ENCODE results near the gene THAP8.

DNA sequence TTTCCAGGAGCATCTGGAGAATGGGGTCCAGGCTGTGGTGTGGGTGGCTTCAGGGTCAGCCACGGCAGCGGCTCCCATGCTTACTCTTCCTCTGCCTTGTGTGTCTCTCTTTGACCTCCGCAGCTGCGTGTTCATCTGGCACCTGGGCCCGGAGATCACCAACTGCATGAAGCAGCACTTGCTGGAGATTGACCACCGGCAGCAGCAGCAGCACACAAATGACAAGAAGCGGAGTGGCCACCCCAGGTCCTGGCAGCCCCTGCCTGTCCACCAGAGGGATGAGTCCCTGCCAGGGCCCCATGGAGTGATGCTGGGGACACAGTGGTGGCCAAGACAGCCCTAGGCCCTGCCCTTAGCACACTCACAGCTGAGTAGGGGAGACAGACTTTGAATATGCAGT, 38.5 kb upstream of the THAP8 start:
- TF ChIP-seq, protein P1, sequence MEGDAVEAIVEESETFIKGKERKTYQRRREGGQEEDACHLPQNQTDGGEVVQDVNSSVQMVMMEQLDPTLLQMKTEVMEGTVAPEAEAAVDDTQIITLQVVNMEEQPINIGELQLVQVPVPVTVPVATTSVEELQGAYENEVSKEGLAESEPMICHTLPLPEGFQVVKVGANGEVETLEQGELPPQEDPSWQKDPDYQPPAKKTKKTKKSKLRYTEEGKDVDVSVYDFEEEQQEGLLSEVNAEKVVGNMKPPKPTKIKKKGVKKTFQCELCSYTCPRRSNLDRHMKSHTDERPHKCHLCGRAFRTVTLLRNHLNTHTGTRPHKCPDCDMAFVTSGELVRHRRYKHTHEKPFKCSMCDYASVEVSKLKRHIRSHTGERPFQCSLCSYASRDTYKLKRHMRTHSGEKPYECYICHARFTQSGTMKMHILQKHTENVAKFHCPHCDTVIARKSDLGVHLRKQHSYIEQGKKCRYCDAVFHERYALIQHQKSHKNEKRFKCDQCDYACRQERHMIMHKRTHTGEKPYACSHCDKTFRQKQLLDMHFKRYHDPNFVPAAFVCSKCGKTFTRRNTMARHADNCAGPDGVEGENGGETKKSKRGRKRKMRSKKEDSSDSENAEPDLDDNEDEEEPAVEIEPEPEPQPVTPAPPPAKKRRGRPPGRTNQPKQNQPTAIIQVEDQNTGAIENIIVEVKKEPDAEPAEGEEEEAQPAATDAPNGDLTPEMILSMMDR (IDR thresholded peaks at IDR 0.05; ENCODE audit: insufficient read depth, low read length, poor library complexity, severe bottlenecking): no peak
- no peak for TF ChIP-seq EZH2phosphoT487 (conservative IDR thresholded peaks at IDR 0.05; ENCODE audit: low read length)

Data from SU-DHL-6 (cell line).